OCI-LY1 (cell line): ENCODE results near the gene TBC1D22B.

Experiments
- H2AFZ ChIP-seq: fragments of 200-600 bp; sonication (generic), shearing (Covaris generic); 2 replicates; pipeline ENCODE4 v1.6.0; 2014; ENCODE audit warnings: antibody characterized with exemption, mild to moderate bottlenecking, low read length
- H3F3A ChIP-seq: fragments of 200-600 bp; sonication (generic), shearing (Covaris generic); 2 replicates; pipeline ENCODE4 v1.6.0; 2014; ENCODE audit warnings: mild to moderate bottlenecking, antibody characterized with exemption, low read length, moderate library complexity; ENCODE audit not compliant: insufficient read depth
- H3K27ac ChIP-seq: fragments of 200-600 bp; sonication (generic); 2 replicates; pipeline ENCODE4 v1.5.1; 2014; ENCODE audit warnings: low read length, mixed run types, mild to moderate bottlenecking, low read depth; ENCODE audit not compliant: poor library complexity, severe bottlenecking
- H3K27me3 ChIP-seq: fragments of 200-600 bp; sonication (generic); 2 replicates; pipeline ENCODE4 v1.6.0; 2014; ENCODE audit warnings: antibody characterized with exemption, mild to moderate bottlenecking, low read length, moderate library complexity; ENCODE audit not compliant: insufficient read depth
- H3K36me3 ChIP-seq: fragments of 200-600 bp; sonication (generic); 2 replicates; pipeline ENCODE4 v1.6.1; 2014; ENCODE audit warnings: mild to moderate bottlenecking, antibody characterized with exemption, low read length, moderate library complexity, mixed read lengths; ENCODE audit not compliant: insufficient read depth
- H3K4me1 ChIP-seq: fragments of 200-600 bp; sonication (generic); 2 replicates; pipeline ENCODE4 v1.5.1; 2014; ENCODE audit warnings: mild to moderate bottlenecking, low read length, moderate library complexity; ENCODE audit not compliant: insufficient read depth, severe bottlenecking
- H3K4me2 ChIP-seq: fragments of 200-600 bp; sonication (generic), shearing (Covaris generic); 2 replicates; pipeline ENCODE4 v1.6.1; 2014; ENCODE audit warnings: low read length
- H3K4me3 ChIP-seq: fragments of 200-600 bp; sonication (generic); 2 replicates; pipeline ENCODE4 v1.5.1; 2014; ENCODE audit warnings: low read length, low read depth, mild to moderate bottlenecking, mixed read lengths; ENCODE audit not compliant: poor library complexity, severe bottlenecking
- H3K79me2 ChIP-seq: fragments of 200-600 bp; shearing (Covaris generic); 2 replicates; pipeline ENCODE4 v1.6.1; 2016; ENCODE audit warnings: mixed run types, low read length, mixed read lengths; ENCODE audit not compliant: insufficient read depth
- H3K9ac ChIP-seq: fragments of 200-600 bp; sonication (generic), shearing (Covaris generic); 2 replicates; pipeline ENCODE4 v1.6.1; 2014; ENCODE audit warnings: mild to moderate bottlenecking, low read length, mixed read lengths
- H3K9me2 ChIP-seq: fragments of 200-600 bp; sonication (generic), shearing (Covaris generic); 2 replicates; pipeline ENCODE4 v1.6.1; 2014; ENCODE audit warnings: low read depth, mild to moderate bottlenecking, low read length, mixed read lengths
- H3K9me3 ChIP-seq: fragments of 200-600 bp; shearing (Covaris generic); 2 replicates; pipeline ENCODE4 v1.6.1; 2014; ENCODE audit warnings: low read length, mixed read lengths
- H4K20me1 ChIP-seq: fragments of 200-600 bp; sonication (generic), shearing (Covaris generic); 2 replicates; pipeline ENCODE4 v1.6.0; 2016; ENCODE audit warnings: mild to moderate bottlenecking, low read length; ENCODE audit not compliant: insufficient read depth
- EZH2 ChIP-seq: fragments of 200-600 bp; sonication (generic), shearing (Covaris generic); IDR thresholded peaks from 2 replicates; pipeline ENCODE4 v1.8.0; 2017; ENCODE audit warnings: borderline replicate concordance, mixed run types, mild to moderate bottlenecking, antibody characterized with exemption, low read length, moderate library complexity, mixed read lengths
- TF ChIP-seq, protein P1 (sequence below): fragments of 200-600 bp; sonication (generic), shearing (Covaris generic); IDR thresholded peaks from 2 replicates; pipeline ENCODE4 v1.5.1; 2017; ENCODE audit warnings: mild to moderate bottlenecking, antibody characterized with exemption, low read length, moderate library complexity, mixed read lengths

TBC1D22B gene

DNA sequence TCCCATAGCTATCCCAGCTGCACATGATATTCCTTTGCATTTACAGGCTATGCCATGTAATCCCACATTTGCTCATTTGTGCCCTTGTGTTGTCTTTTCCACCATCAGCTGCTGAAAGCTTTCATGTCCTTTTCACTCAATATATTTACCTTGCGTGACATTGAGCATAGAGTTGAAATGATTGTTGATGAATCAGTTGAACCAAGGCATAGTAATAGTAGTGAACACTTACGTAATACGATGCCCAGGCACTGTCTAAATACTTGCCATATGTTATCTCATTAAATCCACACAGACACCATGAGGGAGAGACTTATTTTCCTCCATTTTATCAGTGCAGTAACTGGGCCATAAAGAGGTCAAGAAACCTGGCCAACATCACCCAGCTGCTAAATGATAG is 109.3 kb downstream of the TBC1D22B start:
- no peaks in the 10 kb centered on the region for H3K79me2 ChIP-seq
- H3K4me1 ChIP-seq: no peaks in the 10 kb centered on the region
- H3K9ac ChIP-seq: no peak overlapping the region
- H3F3A ChIP-seq: no peaks in the 10 kb centered on the region
- H3K36me3 ChIP-seq: peaks cover 36% of the 10 kb centered on the region; the same call in 1 of the 2 replicates
- H3K9me3 ChIP-seq: no peaks in the 10 kb centered on the region
- no peaks in the 10 kb centered on the region for H3K9me2 ChIP-seq
- H3K4me2 ChIP-seq: no peak overlapping the region
- TF ChIP-seq EZH2: no peak
- TF ChIP-seq, protein P1, sequence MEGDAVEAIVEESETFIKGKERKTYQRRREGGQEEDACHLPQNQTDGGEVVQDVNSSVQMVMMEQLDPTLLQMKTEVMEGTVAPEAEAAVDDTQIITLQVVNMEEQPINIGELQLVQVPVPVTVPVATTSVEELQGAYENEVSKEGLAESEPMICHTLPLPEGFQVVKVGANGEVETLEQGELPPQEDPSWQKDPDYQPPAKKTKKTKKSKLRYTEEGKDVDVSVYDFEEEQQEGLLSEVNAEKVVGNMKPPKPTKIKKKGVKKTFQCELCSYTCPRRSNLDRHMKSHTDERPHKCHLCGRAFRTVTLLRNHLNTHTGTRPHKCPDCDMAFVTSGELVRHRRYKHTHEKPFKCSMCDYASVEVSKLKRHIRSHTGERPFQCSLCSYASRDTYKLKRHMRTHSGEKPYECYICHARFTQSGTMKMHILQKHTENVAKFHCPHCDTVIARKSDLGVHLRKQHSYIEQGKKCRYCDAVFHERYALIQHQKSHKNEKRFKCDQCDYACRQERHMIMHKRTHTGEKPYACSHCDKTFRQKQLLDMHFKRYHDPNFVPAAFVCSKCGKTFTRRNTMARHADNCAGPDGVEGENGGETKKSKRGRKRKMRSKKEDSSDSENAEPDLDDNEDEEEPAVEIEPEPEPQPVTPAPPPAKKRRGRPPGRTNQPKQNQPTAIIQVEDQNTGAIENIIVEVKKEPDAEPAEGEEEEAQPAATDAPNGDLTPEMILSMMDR: no peak
- H3K27ac ChIP-seq: no peak overlapping the region
- no peaks in the 10 kb centered on the region for H4K20me1 ChIP-seq
- H2AFZ ChIP-seq: no peak overlapping the region
- H3K4me3 ChIP-seq: no peak overlapping the region
- no peaks in the 10 kb centered on the region for H3K27me3 ChIP-seq

DNA sequence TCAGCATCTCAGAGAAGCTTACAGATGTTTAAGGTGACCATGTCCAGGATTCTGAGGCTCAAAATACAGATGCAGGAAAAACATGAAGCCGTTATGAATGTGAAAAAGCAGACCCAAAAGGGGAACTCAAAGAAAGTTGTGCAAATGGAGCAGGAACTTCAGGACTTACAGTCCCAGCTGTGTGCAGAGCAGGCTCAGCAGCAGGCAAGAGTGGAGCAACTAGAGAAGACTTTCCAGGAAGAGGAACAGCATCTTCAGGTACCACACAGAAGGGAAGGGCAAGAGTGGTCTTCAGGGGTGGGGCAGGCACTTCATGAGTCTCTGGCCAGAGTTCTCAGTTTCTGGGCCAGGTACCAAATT is 111.4 kb downstream of the TBC1D22B start:
- H3K9me2 ChIP-seq: no peaks in the 10 kb centered on the region
- H3K4me2 ChIP-seq: no peak overlapping the region
- no peaks in the 10 kb centered on the region for H3K79me2 ChIP-seq
- no peak overlapping the region for H2AFZ ChIP-seq
- no peaks in the 10 kb centered on the region for H3K27me3 ChIP-seq
- peaks cover 35% of the 10 kb centered on the region; the same call in 1 of the 2 replicates for H3K36me3 ChIP-seq
- no peaks in the 10 kb centered on the region for H3K4me1 ChIP-seq
- H4K20me1 ChIP-seq: no peaks in the 10 kb centered on the region
- no peak overlapping the region for H3K9ac ChIP-seq
- H3K27ac ChIP-seq: no peak overlapping the region
- TF ChIP-seq EZH2: no peak
- TF ChIP-seq, protein P1: no peak
- no peaks in the 10 kb centered on the region for H3F3A ChIP-seq
- H3K9me3 ChIP-seq: no peaks in the 10 kb centered on the region
- H3K4me3 ChIP-seq: no peak overlapping the region

DNA sequence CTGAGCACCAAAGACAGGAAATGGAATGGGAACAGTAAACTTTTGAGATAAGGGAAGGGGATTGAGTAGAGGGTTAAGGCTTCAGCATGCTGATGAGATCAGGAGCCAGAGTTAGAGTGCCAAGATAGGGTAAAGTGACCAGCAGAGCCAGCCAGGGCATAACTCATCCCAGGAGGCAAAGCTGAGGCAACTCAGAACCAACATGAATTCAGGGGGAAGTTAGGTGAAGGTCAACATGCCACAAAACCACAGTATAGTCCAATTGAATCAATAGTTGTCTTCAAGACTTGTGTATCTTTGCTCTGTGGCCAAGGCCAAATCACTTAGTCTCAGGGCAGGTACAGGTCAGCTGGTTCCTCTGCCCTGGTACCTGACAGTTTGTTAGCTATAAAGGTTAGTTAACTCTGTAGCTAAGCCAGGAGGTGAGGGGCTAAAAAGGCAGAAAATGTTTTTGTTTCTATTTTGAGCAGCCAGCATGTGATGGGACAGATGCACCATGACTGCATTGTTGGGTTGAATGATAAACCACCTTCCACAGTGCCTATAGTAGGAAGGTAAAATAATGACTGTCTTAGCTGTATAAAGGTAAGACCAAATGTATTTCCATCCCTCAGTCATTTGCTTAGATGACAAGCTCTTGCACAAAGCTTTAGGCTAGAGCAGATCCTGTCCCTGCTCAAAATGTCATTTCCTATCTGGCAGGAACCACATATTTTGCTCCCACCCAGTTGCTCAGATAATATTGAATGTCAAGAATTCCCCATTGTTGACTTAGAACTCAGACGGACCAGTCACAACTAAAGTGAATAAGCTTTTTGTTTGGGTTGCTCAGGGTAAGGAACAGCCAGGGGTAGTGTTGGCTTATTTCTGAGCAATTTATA is 112.0 kb downstream of the TBC1D22B start:
- H3K36me3 ChIP-seq: peaks cover 35% of the 10 kb centered on the region; the same call in 1 of the 2 replicates
- no peaks in the 10 kb centered on the region for H4K20me1 ChIP-seq
- H3F3A ChIP-seq: no peaks in the 10 kb centered on the region
- TF ChIP-seq EZH2: no peak
- TF ChIP-seq, protein P1: no peak
- no peaks in the 10 kb centered on the region for H3K27me3 ChIP-seq
- H3K4me1 ChIP-seq: no peaks in the 10 kb centered on the region
- no peaks in the 10 kb centered on the region for H3K79me2 ChIP-seq
- H3K9me3 ChIP-seq: no peaks in the 10 kb centered on the region
- H3K9me2 ChIP-seq: no peaks in the 10 kb centered on the region
- no peak overlapping the region for H2AFZ ChIP-seq
- H3K9ac ChIP-seq: no peak overlapping the region
- no peak overlapping the region for H3K4me2 ChIP-seq
- no peak overlapping the region for H3K4me3 ChIP-seq
- H3K27ac ChIP-seq: no peak overlapping the region
